ENCODE measurements around the gene UCP1.
A peak's percentile ranks its signal among the peaks of the same experiment; 100 is the strongest.

The UCP1 gene

DNA sequence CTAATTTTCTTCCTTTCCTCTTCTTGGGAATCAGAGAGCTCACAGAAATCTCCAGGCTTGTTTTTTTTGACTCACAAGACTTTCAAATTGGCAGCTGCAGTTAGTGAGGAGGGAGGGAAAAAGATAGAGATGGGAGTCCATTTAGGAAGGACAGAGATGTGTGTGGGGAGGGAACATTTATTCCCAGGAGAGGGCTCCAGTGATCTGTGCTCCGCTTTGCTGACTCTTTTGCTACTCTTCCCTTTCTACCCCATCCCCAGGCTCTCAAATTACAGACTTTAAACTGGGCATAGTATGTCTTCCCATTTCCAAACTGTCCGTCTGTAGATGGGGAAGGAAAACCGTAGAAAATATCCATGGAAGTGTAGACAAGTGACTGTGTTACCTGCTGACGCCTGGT, 39.1 kb upstream of the UCP1 start:
- no peak for DNase-seq (ENCODE audit: extremely low read depth, low read depth)
- TF ChIP-seq, protein P1, sequence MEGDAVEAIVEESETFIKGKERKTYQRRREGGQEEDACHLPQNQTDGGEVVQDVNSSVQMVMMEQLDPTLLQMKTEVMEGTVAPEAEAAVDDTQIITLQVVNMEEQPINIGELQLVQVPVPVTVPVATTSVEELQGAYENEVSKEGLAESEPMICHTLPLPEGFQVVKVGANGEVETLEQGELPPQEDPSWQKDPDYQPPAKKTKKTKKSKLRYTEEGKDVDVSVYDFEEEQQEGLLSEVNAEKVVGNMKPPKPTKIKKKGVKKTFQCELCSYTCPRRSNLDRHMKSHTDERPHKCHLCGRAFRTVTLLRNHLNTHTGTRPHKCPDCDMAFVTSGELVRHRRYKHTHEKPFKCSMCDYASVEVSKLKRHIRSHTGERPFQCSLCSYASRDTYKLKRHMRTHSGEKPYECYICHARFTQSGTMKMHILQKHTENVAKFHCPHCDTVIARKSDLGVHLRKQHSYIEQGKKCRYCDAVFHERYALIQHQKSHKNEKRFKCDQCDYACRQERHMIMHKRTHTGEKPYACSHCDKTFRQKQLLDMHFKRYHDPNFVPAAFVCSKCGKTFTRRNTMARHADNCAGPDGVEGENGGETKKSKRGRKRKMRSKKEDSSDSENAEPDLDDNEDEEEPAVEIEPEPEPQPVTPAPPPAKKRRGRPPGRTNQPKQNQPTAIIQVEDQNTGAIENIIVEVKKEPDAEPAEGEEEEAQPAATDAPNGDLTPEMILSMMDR (IDR thresholded peaks at IDR 0.05; ENCODE audit: low read depth, low read length) = no peak

DNA sequence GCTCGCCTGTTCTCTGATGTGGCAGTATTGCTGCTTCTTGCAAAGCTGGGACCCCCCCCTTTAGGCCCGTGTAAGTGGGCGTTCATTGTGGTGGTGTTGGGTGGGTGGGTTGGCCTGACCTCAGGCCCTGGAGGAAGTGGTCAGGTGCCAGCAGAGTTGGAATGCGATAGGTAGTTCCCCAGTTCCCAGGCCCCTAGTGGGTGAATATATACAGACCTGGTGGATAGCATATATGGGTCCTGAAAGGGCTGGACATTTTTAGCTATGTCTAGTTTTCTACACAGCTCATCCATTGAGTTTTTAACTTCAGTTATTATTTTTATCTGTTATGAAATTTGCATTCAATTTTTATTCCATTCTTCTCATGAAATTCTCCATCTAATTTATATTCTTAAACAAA, 35.8 kb upstream of the UCP1 start:
- DNase-seq (ENCODE audit: extremely low read depth, low read depth) = no peak
- TF ChIP-seq, protein P1 (IDR thresholded peaks at IDR 0.05; ENCODE audit: low read depth, low read length) = no peak

DNA sequence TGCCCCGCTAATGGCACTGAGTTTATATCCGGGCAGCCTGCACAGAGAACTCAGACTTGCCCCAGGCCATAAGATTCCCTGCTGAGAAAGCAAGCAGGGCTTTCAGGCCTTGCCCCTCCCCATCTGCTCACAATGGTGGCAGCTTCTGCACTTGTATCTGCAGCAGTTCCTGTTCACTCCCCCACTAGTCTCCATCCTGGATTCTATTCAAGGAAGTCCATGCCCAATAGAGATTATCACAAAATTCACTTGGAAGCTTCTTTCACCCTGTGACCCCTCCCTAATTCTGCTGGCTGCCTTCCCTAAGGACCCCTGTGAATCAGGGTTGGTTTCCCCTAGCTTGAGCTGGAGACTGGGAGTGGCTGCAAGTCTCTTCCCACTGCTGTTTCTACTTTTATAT, 34.5 kb upstream of the UCP1 start:
- no peak for DNase-seq (ENCODE audit: extremely low read depth, low read depth)
- TF ChIP-seq, protein P1 (IDR thresholded peaks at IDR 0.05; ENCODE audit: low read depth, low read length) = no peak

DNA sequence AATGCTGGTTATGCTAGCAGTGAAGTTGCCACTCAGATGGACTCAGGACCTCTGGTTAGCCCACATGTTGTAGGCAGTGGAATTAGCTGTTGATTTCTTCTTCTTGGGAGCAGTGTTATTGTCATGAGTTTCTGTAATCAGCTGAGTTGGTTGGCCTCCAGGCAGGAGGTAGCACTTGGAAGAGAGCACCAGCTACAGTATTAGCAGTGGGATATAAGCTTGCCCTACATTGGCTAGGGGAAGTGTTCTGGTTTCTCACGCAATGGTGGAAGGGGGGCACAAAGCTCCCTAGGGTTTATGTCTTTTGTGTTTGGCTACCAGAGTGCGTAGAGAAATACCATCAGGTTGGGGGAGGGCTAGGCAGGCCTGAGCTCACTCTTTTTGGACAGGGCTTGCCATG, 34.0 kb upstream of the UCP1 start:
- no peak for DNase-seq (ENCODE audit: extremely low read depth, low read depth)
- TF ChIP-seq, protein P1 (IDR thresholded peaks at IDR 0.05; ENCODE audit: low read depth, low read length) = no peak

DNA sequence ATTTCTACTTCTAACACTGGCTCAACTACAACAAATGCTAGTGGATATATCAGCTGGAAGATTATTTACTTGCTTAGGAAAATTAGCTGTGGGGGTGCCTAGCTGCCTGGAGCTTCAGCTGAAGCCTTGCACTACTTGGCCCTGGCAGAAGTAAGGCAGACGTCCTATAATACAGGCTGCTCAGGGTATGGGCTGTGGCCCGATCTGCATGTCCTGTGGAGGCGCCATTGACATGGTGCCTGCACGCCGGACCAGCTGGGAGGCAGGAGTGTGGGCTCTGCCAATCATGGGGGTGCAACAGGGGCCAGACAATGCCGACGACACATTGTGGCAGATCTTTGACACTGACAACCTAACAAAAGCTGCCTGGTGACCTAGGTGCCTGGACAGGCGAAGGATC, 31.6 kb upstream of the UCP1 start:
- TF ChIP-seq, protein P1 (IDR thresholded peaks at IDR 0.05; ENCODE audit: low read depth, low read length) = no peak

DNA sequence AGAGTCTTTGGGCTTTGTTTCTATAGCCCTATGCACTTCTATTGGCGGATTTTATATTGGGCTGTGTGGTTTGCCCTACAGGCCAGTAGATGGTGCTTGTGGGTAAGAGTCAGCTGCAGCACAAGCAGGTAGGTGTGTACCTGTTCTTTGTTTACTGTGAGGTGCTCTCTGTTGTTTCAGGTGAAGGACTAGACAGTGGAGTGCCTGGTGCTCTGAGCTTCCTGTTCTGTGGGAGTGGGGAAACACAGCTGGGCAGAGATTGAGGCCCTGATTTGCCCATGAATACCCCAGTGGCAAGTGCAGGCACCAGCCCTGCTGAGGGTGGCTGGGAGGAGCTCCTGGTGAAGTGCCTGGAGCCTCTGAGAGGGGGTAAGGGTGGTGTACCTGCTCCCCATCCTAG, 26.3 kb upstream of the UCP1 start:
- TF ChIP-seq, protein P1 (IDR thresholded peaks at IDR 0.05; ENCODE audit: low read depth, low read length) = peak; percentile 39
- DNase-seq (ENCODE audit: extremely low read depth, low read depth) = no peak

More for the DNA sequence above, 31.6 kb upstream of the UCP1 start:
- DNase-seq (ENCODE audit: extremely low read depth, low read depth) = no peak

DNA sequence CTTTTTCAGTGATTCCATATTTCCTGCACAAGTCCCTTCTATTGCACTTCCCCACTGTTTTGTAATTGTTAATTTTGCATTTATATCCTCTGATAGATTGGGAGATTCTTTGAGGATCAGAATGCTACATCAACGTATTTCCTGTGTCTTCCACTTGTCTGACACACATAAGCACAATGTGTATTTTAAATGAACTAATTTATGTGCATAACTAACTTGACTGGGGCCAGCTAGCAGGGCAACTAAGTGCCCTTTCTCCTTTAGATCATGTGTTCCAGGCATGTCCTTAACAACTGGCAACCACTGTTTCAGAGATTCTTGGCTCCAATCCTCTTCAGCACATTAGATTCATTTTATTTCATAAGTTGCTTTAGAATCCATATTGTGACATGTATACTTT, 15.7 kb upstream of the UCP1 start:
- TF ChIP-seq, protein P1 (IDR thresholded peaks at IDR 0.05; ENCODE audit: low read depth, low read length) = no peak
- no peak for DNase-seq (ENCODE audit: extremely low read depth, low read depth)
